Suppressor macrophage (primary cell): ENCODE measurements around the gene MMP19.
"Not testable (repeated sequence)": the region's sequence is repeated elsewhere in the genome, so short reads cannot be mapped to it uniquely, and the experiment has no call there.

Source experiments
- DNase-seq, 4 experiments: peaks; one replicate each; pipeline ENCODE4 v3.0.0-alpha.2; 2020 to 2022

Gene MMP19

DNA sequence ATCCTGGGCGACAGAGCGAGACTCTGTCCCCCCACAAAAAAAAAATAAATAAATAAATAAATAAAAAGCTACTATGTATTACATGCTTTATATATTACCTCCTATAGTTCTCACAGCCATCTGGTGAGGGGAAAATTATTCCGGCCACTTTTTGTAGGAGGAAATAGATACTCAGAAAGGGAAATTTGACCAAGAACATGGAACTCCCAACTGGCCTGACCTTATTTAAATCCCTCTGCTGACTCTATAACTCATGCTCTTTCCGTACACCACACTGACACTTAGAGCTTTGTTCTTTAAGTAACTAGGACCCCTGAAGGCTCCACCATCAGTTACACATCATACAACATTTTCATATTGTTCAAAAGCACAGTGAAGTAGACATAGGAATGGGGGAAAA is 2.2 kb upstream of the MMP19 start:
- DNase-seq: peak in 2 of 4 experiments; percentile 43 to 60

DNA sequence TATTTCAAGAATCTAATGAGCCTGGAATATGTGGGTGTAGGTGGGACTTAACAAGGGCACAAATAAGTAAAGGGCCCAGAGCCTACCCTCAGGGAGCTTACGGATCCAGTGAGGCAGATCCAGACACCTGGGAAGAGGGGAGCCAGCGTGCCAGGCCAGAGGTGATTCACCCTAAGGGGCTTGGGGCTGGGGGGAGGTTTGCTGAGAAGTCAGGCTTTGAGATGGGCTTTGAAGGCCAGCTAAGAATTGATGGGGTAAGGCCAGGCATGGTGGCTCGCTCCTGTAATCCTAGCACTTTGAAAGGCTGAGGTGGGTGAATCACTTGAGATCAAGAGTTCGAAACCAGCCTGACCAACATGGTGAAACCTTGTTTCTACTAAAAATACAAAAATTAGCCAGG is 695 bp upstream of the MMP19 start:
- DNase-seq: no peak

DNA sequence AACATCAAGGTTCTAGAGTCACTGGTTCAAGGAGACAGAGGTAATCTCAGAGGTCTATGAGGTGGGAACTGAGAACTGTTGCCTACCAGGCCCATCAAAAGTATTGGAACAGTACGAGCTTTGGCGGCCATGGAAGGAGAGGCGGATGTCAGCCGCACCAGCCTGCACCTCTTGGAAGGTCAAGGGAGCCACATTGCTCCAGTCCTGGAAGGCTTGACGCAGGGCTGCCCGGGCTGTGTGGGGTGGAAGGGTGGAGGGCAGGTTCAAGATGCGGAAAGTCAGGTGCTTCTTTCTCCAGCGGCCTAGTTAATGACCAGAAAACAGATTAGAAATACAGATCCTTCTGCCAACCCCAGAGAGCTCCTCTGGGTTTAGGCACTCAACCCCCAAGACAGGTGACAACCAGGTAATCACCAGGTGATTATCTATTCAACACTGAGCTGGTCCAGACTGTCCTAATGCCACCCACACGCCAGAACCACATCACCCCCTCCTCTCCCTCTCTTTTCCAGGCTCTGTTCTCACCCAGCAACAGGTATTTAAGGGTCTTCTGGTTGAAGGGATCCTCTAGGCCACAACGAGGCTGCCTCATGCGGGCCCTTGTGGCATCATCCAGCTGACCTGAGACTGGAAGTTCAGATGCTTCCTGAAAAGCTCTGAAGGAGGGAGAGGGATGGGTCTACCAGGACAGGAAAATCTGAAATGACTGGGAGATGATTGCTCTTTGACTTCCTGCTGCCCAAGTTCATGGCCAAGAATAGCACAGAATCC is 2.0 kb downstream of the MMP19 start:
- peak in 1 of 4 experiments; percentile 34 for DNase-seq

DNA sequence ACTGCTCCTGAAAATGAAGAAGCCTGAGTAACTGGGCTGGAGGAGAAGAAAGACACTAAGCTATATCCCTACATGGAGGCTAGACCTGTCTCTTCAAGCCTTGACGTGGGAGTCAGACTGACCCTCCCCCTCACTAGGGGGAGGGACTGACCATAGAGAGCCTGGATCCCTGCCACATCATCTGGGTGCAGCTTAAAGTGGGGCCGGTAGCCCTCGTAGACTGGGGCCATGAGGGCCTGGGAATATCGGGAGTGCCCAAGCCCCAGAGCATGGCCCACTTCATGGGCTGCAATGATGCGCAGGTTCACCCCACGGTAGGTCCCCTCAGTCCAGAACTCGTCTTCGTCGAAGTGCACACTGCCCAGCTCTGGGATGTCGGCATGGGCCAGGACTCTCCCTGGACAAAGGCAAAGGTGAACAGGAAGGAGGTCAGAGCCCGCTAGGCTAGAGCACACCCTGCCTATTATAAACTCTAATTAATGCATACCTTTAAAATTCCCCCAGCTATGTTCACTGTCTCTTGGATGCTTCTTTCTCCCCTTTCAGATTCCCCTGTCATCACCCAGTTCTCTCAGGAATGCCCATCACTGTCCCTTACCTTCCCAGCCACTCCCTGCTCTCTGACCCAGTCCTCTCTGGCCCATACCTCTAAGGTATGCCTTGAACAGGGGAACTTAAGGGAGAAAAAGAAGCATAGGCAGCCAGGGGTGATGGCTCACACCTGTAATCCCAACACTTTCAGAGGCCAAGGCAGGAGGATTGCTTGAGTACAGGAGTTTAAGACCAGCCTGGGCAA is 3.2 kb downstream of the MMP19 start:
- peak in 1 of 4 experiments; percentile 16 for DNase-seq

DNA sequence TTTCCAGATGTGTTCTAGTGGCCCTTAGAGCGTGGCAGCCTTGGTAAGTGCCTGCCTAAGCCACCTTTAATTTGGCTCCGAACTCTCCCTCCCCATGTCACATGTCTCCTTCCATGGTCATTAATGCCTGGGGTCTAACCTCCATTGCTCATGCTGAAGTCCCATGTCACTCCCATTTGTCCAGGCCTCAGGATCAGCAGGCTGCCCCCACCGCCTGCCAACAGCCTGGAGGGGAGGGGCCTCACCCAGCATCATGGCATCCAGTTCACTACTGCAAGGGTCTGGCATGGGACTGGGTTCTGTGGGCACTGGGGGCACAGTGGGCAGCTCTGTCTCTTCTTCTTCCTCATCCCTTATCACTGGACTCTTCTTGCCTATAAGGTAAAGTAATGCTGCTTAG is 4.4 kb downstream of the MMP19 start:
- no peak for DNase-seq

DNA sequence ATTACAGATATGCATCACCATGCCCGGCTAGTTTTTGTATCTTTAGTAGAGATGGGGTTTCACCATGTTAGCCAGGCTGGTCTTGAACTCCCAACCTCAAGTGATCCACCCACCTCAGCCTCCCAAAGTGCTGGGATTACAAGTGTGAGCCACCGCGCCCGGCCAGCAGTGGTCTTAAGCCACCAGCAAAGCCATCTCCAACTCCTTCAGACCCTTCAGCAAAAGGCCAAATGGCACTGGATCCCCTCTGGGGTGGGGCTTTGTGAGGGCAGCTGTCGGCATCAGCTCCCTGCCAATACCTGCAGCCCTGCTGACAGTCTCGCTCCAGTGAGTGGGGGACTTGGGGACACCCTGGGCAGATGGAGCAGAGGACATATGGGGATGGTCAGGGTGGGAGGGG is 8.3 kb downstream of the MMP19 start:
- DNase-seq: not testable (repeated sequence)

DNA sequence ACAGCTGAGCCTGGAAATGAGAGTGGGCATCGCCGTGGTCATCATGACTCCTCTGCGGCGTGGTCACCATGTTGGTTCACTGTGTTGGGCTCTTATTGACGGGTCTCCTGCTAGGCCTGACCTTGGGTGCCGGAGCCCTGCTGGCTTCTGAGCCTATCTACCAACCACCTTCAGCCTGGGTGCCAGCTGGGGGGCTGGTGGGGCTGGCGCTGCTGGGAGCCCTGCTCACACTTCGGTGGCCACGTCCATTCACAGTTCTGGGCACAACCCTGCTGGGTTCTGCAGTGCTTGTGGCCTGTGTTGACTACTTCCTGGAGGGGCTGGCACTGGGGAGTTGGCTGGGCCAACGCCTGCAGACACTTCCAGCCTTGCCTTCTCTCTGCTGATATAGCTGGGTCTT is 9.7 kb downstream of the MMP19 start:
- peak in 1 of 4 experiments; percentile 5 for DNase-seq

DNA sequence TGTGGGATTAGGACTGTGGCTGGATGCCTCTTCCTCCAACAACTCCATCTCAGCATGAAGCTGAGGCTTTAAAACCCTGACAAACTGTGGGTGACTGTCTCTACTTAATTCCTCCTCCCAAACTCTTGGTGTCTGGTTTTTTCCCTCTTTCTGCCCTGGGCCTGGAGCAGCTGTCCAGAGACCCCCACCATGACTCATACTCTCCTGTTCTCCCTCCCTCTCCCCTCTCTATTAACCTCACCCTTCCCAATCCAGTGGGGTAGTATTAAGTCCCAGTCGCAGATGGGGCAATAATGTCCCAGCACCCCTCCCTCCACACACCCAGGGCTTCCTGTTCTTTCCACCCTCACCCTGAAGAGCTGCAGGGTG is 11.3 kb downstream of the MMP19 start:
- DNase-seq: peak in 3 of 4 experiments; percentile 36 to 49 (median 44)

DNA sequence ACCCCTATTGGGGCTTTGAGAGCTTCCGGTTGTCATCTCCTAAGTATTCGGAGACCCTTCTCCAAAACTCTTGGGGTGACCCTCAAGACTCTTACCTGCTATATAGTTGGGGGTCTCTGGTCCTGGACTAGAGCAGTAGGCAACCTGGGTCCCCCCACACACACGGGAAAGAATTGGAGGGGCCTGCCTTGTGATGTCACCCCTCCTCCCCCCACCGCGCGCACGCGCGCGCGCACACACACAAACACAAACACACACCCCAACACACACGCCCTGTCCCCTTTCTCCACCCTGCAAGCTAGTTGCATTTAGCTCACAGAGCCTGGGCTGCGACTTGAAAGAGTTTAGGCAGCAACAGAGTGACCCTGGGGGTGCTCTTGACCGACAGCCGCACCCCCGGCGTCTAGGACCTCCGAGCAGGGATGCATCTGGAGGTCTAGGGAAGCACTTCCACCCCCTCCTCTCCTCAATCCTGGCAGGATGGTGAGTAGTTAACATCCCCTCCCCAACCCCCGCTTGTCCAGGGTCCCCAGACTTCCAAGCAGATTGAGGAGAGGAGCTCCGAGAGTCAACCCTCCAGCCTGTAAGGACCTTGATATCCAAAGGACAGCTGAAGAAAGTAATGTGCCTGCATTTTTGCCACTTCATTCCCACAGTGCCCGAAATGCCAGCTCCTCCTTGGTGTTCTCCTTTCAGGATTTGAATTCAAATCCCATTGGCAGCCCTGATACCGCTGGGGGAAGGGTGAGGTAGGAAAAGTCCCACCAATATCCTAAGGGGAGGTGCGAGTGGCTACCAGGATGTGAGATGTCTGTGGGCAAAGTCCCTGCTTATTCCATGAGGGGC is 11.9 kb downstream of the MMP19 start:
- peak; percentile 51 to 76 (median 58) for DNase-seq

DNA sequence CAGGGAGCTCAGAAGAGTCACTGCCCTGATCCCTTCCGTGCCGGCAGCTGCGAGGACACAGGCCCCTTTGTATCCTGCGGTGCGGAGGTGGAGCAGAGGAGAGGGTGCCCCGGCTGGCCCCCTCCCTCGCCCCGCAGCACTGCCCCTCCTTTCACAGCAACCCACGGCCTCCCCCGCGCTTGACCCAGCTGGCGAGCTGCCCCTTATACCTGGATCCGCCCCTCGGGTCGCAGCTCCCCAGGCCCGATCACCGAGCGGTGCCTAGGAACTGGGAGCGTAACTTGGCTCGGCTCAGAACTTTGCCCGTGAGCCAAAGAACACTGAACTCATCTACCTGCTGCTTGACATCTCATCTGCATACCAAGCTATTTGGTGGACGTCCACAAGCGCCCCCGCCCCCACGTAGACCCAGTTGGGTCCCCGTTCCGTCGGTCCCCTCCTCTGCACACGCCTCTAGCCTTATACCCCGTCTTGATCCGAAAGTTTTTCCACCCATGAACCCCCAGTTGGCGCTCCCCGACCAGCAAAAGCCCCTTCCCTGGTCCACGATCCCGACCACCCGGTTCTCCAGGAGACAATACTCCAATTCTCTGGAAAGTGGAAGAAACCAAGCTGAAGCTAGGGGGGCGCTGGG is 12.7 kb downstream of the MMP19 start:
- DNase-seq: peak in 2 of 4 experiments; percentile 32 to 56

DNA sequence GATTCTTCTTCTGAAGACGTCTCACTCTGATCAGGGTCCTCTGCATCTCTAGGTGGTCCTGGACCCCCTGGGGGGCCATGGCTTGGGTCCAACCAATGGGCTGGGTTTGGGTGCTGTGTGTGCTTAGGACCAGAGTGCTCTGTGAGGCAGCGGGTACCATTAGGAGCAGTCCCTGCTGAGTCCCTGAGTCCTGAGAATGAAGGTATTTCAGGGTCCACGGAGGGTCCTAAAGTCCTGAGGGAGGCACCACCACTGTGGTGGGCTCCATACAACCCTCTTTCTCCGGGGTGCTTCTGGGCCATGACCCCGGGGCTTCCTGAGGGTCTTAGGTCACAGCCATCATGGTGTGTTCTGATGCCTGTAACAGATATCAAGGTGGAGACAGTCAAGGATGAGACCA is 14.4 kb downstream of the MMP19 start:
- DNase-seq: no peak

DNA sequence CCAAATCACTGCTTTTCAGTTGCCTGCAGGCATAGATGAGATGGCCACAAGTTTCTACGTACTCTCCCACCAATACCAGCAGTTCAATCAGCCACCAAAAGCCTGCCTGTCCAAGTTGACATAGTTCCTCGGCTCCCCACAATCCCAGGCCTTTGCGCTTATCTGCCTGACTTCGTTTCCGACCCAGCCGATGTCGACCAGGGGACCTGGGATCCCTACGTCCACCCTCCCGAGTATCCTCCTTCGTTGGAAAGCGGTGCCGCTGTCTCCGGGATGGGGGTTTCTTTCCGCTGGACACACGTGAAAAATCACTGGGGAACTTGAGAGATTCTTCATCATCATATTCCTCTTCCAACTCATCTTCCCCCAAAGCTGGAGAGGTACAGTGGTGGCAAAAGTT is 14.9 kb downstream of the MMP19 start:
- no peak for DNase-seq

DNA sequence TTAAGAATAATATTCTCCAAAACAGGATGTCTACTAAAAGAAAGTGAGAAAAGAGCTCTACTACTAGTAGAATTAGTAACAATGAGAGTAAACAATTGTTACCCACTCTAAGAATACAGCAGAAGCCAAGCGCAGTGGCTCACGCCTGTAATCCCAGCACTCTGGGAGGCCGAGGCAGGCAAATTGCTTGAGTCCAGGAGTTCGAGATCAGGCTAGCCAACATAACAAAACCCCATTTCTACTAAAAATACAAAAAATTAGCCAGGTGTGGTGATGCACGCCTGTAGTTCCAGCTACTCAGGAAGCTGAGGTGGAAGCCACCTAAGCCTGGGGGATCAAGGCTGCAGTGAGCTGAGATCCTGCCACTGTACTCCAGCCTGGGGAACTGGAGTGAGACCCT is 18.0 kb downstream of the MMP19 start:
- no peak for DNase-seq

DNA sequence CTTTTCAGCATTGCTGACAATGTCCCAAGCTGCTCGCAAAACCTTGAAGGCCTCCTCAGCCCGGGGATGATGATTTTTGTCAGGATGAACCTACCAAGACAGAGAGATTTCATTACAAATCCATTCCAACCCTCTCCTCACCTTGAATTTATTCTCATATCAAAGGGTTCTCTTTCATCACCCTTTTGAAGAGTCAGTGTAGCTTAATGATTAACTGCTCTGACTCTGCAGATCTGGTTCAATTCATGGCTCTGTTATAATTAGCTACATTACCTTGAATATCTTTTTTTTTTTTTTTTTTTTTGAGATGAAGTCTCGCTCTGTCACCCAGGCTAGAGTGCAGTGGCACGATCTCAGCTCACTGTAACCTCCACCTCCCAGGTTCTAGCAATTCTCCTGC is 19.3 kb downstream of the MMP19 start:
- no peak for DNase-seq

DNA sequence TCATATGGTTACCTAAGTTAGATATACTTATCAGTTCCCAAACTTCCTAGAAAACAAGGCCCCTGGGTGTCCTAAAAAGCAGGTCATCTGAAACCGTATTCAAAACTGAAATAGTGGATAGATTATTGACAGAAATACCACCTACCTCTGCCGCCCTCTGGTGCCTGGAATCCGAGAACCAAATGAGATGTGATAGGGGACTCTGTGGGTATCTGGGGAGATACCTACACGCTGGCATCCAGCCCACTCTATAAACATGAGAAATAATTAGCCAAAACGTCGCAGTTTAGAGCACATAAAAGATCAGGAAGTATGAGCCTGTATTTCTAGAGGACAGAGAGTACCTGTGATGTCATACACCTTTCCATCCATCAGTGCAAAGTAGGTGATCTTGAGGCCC is 20.5 kb downstream of the MMP19 start:
- DNase-seq: no peak

DNA sequence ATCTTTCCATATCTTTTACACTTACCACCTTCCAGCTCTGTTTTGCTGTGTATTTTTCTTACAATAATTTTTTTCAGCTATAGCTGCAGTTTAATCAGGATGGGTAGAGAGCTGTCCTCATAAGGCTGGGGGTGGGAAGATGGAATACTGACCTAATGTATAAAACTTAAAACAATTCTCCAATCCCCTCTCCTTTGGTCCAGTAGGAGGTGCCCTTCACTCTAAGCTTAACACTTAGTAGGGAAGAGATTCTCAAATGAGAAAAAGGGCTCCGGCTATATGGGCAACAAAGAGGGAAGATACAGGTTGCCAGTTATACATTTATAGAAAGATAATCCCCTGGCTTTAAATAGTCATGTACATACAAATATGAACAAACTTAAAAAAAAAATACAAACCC is 22.1 kb downstream of the MMP19 start:
- DNase-seq: peak in 3 of 4 experiments; percentile 37 to 53 (median 47)

DNA sequence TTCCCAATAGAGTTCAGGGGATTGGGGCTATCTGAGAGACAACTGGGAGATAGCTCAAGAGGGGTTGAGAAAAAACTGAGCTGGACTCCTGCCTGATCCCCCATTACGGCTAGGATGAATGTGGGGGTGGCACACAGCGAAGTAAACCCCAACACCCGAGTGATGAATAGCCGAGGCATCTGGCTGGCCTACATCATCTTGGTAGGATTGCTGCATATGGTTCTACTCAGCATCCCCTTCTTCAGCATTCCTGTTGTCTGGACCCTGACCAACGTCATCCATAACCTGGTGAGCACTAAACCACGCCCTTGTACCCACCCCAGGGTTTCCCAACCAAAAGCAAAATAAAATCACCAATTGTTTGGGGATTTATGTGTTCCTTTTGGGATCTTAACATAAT is 23.9 kb downstream of the MMP19 start:
- no peak for DNase-seq

DNA sequence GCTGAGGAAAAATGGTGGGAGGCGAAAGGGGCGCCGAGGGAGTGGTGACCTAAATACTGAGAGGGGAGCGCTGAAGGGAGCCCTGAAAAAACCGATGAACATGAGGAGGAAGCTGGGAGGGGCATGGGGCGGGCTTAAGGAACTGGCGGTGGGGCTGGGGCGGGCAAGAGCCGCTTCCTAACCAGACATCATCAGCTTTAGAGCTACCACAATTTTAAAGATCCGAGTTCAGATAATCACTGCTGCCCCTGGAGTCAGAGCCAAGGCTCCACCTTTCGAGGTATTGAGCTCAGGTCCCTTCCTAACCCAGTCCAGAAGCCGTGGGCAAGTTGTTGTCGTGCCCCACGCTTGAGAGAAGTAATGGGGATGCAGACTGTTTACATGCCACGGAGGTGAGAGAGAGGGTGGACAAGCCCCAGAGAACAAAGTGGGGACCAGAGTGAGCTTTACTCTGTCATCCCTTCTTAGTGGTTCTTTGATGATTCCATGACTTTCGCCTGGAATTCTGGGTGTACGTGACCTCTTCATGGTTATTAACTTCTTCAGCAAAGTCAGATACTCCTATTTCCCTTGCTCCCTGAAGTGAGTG is 24.5 kb downstream of the MMP19 start:
- DNase-seq: peak in 2 of 4 experiments; percentile 82 to 83

DNA sequence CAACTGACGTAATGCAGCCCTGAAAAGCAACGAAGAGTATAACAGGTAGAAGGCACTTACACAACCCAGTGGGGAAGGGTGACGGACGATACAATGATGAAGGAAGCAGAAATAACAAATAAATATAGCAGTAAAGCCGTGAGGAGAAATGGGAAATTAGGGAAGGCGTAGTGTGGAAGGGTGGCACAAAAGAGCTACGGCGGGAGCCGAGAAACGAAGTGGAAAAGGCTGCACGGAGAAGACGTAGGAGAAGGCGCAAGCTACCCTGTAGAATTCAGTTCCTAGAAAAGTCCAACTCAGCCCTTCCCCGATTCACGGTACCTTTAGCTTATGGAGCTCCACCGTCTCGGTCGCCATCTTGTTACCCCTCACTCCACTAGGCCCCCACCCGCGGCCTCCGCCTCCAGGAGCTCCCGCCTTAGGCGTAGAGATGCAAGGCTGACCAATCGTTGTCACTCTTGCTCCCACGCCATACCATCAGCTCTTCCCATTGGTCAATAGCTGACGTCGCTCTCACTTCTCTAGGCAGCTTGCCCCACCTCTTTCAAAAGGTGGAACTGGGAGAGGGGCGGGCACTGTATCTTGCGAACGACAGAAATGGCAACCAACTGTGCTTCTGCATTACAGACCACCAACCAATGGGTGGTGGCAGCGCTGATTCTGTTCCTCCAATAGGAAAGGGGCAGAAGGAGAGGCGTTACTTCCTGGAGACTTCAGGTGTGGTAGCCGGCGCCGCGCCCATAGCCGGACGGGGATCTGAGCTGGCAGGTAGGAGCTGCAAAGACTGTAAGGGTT is 25.2 kb downstream of the MMP19 start, which contains the start of the genes ORMDL2 and SARNP:
Gene ORMDL2 (plus strand): TSS at position 697 of the 795 bp plus-strand sequence. CDS start 959 bp downstream, outside the sequence.
Gene SARNP (minus strand): TSS at position 380 of the 795 bp plus-strand sequence. CDS start 23 bp downstream, at position 357.
- peak; percentile 97 to 100 (median 99) for DNase-seq

DNA sequence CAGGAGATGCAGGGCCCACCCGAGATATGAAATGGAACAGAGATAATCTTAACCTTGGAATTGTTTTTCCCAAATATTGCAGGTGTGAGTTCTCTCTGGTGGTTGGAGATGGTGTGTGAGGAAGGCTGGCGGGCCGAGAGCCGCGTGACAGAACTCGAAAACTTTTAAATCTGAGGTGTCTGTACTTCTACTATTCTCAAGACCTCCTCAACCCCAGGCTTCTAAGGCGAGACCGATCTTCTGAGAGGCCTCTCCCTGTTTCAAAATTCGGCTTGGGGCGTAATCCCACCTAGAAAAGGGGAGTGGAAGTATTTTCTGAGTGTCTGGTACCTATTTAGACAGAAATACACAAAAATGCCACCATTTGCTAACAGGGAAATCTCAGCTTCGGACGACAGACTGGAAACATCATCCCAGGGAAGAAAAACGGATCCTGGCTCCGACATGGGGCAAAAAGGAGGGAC is 25.8 kb downstream of the MMP19 start:
- peak in 1 of 4 experiments; percentile 50 for DNase-seq

DNA sequence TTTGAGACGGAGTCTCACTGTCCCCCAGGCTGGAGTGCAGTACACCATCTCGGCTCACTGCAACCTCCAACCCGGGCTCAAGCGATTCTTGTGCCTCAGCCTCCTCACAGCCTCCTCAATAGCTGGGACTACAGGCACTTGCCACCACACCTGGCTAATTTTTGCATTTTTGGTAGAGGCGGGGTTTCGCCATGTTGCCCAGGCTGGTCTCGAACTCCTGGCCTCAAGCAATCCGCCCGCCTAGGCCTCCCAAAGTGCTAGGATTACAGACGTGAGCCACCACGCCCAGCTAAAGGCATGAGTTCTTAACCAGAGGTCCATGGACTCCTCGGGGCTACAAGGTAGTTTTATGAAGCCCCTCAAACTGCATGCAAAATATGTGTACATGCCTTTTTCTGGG is 27.3 kb downstream of the MMP19 start:
- DNase-seq: no peak
